SK-N-SH treated with all-trans-retinoic acid at 6 μM for 48 hours (cell line): ENCODE data around the gene SELENON.

Experiments used
- ATAC-seq: fragments of 200-7000 bp; cut with Tn5 transposase; 3 replicates; pipeline ENCODE4 v1.9.1; 2020; ENCODE audit warnings: mild to moderate bottlenecking, moderate library complexity
- CSDC2 ChIP-seq: fragments of 250-450 bp; sonication (Bioruptor Pico); IDR thresholded peaks from 2 replicates; pipeline ENCODE4 v1.5.0; 2020; ENCODE audit warnings: mild to moderate bottlenecking, moderate library complexity
- ESRRG ChIP-seq: fragments of 250-450 bp; sonication (Bioruptor Pico); IDR thresholded peaks from 2 replicates; pipeline ENCODE4 v1.6.1; 2021; ENCODE audit warnings: mild to moderate bottlenecking
- ISL1 ChIP-seq: fragments of 250-450 bp; sonication (Bioruptor Pico); IDR thresholded peaks from 2 replicates; pipeline ENCODE4 v2.1.2; 2022; ENCODE audit warnings: mild to moderate bottlenecking, moderate library complexity
- OSR1 ChIP-seq: fragments of 250-450 bp; sonication (Bioruptor Pico); IDR thresholded peaks from 2 replicates; pipeline ENCODE4 v1.8.0; 2022; ENCODE audit warnings: moderate library complexity, mild to moderate bottlenecking, inconsistent platforms
- PPARA ChIP-seq: fragments of 250-450 bp; sonication (Bioruptor Pico); IDR thresholded peaks from 2 replicates; pipeline ENCODE4 v1.5.0; 2020; ENCODE audit warnings: mild to moderate bottlenecking, borderline replicate concordance
- RARB ChIP-seq: fragments of 250-450 bp; sonication (Bioruptor Pico); IDR thresholded peaks from 2 replicates; pipeline ENCODE4 v1.8.0; 2021; ENCODE audit warnings: mild to moderate bottlenecking, moderate library complexity
- SNAI2 ChIP-seq: fragments of 250-450 bp; sonication (Bioruptor Pico); IDR thresholded peaks from 2 replicates; pipeline ENCODE4 v1.5.0; 2020; ENCODE audit warnings: mild to moderate bottlenecking, moderate library complexity
- TCF4 ChIP-seq: fragments of 250-450 bp; sonication (Bioruptor Pico); IDR thresholded peaks from 2 replicates; pipeline ENCODE4 v1.8.0; 2021; ENCODE audit warnings: mild to moderate bottlenecking, moderate library complexity, borderline replicate concordance
- TOX ChIP-seq: fragments of 250-450 bp; sonication (Bioruptor Pico); IDR thresholded peaks from 2 replicates; pipeline ENCODE4 v1.8.0; 2021; ENCODE audit warnings: mild to moderate bottlenecking, moderate library complexity, borderline replicate concordance
- ZFP30 ChIP-seq: fragments of 450-650 bp; formaldehyde crosslinking; IDR thresholded peaks from 2 replicates; pipeline ENCODE4 v1.5.0; 2022; ENCODE audit warnings: mild to moderate bottlenecking, moderate library complexity
- ZNF565 ChIP-seq: fragments of 450-650 bp; formaldehyde crosslinking; conservative IDR thresholded peaks from 2 replicates; pipeline ENCODE4 v1.5.0; 2020; ENCODE audit warnings: low read depth, mild to moderate bottlenecking, moderate library complexity
- ZNF70 ChIP-seq: fragments of 450-650 bp; formaldehyde crosslinking; IDR thresholded peaks from 2 replicates; pipeline ENCODE4 v1.5.0; 2020; ENCODE audit warnings: mild to moderate bottlenecking, moderate library complexity
- ZNF8 ChIP-seq: fragments of 450-650 bp; formaldehyde crosslinking; IDR thresholded peaks from 2 replicates; pipeline ENCODE4 v1.5.0; 2020; ENCODE audit warnings: mild to moderate bottlenecking, moderate library complexity
- TF ChIP-seq, protein P1 (sequence below): fragments of 250-450 bp; sonication (Bioruptor Pico); IDR thresholded peaks from 2 replicates; pipeline ENCODE4 v1.5.0; 2020; ENCODE audit warnings: mild to moderate bottlenecking, moderate library complexity
- TF ChIP-seq, protein P2 (sequence below): fragments of 250-450 bp; sonication (Bioruptor Pico); IDR thresholded peaks from 2 replicates; pipeline ENCODE4 v1.8.0; 2020; ENCODE audit warnings: mild to moderate bottlenecking, moderate library complexity, borderline replicate concordance
- TF ChIP-seq, protein P3 (sequence below): fragments of 250-450 bp; sonication (Bioruptor Pico); IDR thresholded peaks from 2 replicates; pipeline ENCODE4 v1.8.0; 2021; ENCODE audit warnings: low read depth, mild to moderate bottlenecking, moderate library complexity, borderline replicate concordance
- TF ChIP-seq, protein P4 (sequence below): fragments of 250-450 bp; sonication (Bioruptor Pico); IDR thresholded peaks from 2 replicates; pipeline ENCODE4 v1.5.1; 2021; ENCODE audit warnings: mild to moderate bottlenecking, moderate library complexity
- TF ChIP-seq, protein P5 (sequence below): fragments of 250-450 bp; sonication (Bioruptor Pico); IDR thresholded peaks from 2 replicates; pipeline ENCODE4 v1.5.1; 2020; ENCODE audit warnings: low read depth, mild to moderate bottlenecking, moderate library complexity

SELENON gene

DNA sequence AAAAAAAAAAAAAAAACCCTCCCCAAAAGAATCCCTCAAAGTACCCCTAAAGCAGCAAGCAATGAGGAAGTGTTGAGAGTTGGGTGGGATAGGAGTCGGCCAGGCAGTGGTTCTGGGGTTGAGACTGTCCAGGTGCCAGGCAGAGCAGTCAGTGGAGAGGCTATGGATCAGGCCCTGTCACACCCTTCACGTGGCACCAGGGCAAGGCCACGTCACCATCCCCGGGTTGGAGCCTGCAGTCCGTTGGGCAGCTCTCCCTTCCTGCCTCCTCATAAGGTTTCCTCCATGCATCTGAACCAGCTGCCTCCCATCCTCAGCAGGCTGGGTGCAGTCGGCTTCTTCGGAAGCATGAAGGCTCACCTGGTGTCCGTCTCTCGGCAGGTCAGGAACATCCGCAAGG, 36.5 kb upstream of the SELENON start:
- TF ChIP-seq SNAI2: no peak
- TF ChIP-seq RARB (CRISPR knock-in tag): no peak
- TF ChIP-seq, protein P1, sequence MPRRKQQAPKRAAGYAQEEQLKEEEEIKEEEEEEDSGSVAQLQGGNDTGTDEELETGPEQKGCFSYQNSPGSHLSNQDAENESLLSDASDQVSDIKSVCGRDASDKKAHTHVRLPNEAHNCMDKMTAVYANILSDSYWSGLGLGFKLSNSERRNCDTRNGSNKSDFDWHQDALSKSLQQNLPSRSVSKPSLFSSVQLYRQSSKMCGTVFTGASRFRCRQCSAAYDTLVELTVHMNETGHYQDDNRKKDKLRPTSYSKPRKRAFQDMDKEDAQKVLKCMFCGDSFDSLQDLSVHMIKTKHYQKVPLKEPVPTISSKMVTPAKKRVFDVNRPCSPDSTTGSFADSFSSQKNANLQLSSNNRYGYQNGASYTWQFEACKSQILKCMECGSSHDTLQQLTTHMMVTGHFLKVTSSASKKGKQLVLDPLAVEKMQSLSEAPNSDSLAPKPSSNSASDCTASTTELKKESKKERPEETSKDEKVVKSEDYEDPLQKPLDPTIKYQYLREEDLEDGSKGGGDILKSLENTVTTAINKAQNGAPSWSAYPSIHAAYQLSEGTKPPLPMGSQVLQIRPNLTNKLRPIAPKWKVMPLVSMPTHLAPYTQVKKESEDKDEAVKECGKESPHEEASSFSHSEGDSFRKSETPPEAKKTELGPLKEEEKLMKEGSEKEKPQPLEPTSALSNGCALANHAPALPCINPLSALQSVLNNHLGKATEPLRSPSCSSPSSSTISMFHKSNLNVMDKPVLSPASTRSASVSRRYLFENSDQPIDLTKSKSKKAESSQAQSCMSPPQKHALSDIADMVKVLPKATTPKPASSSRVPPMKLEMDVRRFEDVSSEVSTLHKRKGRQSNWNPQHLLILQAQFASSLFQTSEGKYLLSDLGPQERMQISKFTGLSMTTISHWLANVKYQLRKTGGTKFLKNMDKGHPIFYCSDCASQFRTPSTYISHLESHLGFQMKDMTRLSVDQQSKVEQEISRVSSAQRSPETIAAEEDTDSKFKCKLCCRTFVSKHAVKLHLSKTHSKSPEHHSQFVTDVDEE (CRISPR knock-in tag): no peak
- no peak for TF ChIP-seq ZNF565 (CRISPR knock-in tag)
- TF ChIP-seq, protein P2, sequence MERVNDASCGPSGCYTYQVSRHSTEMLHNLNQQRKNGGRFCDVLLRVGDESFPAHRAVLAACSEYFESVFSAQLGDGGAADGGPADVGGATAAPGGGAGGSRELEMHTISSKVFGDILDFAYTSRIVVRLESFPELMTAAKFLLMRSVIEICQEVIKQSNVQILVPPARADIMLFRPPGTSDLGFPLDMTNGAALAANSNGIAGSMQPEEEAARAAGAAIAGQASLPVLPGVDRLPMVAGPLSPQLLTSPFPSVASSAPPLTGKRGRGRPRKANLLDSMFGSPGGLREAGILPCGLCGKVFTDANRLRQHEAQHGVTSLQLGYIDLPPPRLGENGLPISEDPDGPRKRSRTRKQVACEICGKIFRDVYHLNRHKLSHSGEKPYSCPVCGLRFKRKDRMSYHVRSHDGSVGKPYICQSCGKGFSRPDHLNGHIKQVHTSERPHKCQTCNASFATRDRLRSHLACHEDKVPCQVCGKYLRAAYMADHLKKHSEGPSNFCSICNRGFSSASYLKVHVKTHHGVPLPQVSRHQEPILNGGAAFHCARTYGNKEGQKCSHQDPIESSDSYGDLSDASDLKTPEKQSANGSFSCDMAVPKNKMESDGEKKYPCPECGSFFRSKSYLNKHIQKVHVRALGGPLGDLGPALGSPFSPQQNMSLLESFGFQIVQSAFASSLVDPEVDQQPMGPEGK (CRISPR knock-in tag): no peak
- TF ChIP-seq ESRRG (CRISPR knock-in tag): no peak

DNA sequence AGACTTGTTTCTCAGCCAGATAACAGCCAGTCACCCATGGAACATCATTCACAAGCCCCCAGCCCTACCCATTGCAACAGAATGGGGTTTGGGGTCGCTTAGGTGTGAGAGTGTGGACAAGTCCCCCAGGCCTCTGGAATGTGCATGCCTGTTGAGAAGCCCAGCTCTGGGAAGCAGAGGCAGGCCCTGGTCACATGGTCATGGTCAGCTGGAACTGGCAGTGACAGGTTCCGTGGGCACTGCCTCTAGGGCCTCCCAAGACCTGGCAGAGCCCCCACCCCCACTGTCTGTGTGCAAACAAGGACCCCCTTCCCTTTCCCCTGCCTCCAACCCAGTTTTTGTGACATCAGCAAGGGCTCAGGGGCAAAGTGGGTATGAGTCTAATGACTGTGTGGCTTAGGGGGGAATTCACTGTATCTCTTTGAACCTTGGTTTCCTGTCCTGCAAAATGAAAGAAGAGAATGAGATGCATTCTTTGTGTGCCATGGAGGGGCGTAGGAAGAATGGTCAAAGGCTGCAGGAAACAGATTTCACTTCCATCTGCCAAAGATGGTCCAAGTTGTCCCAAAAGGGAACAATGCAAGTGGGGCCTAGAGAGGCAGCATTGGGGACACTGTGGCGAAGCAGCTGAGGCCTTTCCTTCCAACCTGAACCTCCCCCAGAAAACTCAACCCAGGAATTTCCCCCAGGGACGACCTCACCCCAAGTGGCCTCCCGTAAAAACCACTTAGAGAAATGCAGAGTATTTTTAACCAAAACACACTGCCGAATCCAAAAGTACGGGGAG, 34.7 kb upstream of the SELENON start:
- ATAC-seq: no peak
- TF ChIP-seq ZFP30 (CRISPR knock-in tag): no peak
- TF ChIP-seq, protein P2 (CRISPR knock-in tag): no peak
- no peak for TF ChIP-seq PPARA
- no peak for TF ChIP-seq OSR1 (CRISPR knock-in tag)
- TF ChIP-seq, all 23 proteins: peak for 0

More for the DNA sequence above, 36.5 kb upstream of the SELENON start:
- no peak for ATAC-seq

DNA sequence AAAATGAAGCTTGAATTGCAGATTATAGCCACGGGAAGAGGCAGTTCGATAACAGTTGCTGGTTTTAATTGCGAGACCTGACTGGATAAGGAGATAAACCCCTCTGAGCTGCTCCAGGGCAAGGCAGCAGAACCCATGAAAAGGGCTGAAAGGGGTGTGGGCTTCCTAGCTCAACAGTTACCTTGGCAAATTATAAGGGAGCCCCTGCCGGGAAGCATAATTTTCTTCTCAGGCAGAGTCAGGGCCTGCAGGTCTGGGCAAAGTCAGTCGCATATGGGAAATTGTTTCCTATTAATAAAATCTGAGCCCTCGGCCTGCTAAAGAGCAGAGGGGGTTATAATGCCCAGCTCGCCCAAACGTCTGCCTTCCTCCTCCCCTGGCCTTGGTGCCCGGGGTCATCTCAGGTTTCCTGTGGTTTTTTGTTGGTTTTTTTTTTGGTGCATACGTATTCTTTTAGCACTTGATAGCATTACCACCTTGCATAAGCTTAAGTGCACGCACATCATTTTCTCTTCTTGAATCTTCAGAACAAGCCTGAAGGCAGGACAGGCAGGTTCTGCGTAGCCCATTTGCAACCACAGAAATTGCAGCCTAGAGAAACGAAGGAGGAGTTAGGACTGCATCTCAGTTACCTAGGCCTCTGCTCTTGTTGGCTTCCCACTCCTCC, 33.9 kb upstream of the SELENON start:
- TF ChIP-seq PPARA: no peak
- TF ChIP-seq, protein P3, sequence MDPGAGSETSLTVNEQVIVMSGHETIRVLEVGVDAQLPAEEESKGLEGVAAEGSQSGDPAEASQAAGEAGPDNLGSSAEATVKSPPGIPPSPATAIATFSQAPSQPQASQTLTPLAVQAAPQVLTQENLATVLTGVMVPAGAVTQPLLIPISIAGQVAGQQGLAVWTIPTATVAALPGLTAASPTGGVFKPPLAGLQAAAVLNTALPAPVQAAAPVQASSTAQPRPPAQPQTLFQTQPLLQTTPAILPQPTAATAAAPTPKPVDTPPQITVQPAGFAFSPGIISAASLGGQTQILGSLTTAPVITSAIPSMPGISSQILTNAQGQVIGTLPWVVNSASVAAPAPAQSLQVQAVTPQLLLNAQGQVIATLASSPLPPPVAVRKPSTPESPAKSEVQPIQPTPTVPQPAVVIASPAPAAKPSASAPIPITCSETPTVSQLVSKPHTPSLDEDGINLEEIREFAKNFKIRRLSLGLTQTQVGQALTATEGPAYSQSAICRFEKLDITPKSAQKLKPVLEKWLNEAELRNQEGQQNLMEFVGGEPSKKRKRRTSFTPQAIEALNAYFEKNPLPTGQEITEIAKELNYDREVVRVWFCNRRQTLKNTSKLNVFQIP (CRISPR knock-in tag): no peak
- TF ChIP-seq, protein P4, sequence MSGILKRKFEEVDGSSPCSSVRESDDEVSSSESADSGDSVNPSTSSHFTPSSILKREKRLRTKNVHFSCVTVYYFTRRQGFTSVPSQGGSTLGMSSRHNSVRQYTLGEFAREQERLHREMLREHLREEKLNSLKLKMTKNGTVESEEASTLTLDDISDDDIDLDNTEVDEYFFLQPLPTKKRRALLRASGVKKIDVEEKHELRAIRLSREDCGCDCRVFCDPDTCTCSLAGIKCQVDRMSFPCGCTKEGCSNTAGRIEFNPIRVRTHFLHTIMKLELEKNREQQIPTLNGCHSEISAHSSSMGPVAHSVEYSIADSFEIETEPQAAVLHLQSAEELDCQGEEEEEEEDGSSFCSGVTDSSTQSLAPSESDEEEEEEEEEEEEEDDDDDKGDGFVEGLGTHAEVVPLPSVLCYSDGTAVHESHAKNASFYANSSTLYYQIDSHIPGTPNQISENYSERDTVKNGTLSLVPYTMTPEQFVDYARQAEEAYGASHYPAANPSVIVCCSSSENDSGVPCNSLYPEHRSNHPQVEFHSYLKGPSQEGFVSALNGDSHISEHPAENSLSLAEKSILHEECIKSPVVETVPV: no peak
- TF ChIP-seq, all 23 proteins: peak for 0
- no peak for ATAC-seq

DNA sequence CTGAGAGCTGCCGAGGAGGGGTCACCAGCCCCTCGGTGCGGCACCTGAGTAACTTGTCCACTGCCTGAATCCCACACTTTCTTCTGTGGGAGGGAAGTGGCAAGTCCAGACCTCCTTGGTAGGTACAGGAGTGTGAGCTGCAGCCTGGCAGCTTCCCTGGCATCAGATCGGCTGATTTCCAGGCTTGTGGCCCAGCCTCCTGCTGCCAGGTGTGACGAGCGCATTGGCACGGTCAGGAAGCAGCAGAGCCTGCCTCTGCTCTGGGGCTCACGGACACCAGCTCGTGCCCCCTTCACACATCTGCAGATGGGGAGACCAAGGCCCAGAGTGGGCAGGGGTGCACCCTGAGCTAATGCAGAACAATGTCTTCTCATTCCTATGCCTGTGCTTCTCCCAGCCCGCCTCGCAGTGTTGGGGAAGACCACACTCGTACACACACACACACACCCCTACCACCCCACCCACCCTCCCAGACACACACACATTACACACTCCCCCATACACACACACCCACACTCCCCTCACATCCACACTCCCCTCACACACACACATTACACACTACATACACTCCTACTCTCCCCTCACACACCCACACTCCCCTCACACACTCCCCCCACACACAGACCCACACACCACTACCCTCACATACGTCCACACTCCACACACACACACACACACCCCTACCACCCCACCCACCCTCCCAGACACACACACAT, 33.1 kb upstream of the SELENON start:
- ATAC-seq: no peak
- TF ChIP-seq, protein P1 (CRISPR knock-in tag): no peak
- TF ChIP-seq, protein P5, sequence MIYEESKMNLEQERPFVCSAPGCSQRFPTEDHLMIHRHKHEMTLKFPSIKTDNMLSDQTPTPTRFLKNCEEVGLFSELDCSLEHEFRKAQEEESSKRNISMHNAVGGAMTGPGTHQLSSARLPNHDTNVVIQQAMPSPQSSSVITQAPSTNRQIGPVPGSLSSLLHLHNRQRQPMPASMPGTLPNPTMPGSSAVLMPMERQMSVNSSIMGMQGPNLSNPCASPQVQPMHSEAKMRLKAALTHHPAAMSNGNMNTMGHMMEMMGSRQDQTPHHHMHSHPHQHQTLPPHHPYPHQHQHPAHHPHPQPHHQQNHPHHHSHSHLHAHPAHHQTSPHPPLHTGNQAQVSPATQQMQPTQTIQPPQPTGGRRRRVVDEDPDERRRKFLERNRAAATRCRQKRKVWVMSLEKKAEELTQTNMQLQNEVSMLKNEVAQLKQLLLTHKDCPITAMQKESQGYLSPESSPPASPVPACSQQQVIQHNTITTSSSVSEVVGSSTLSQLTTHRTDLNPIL (CRISPR knock-in tag): no peak
- no peak for TF ChIP-seq SNAI2
- no peak for TF ChIP-seq ZFP30 (CRISPR knock-in tag)
- TF ChIP-seq TCF4 (CRISPR knock-in tag): no peak
- TF ChIP-seq TOX (CRISPR knock-in tag): no peak
- no peak for TF ChIP-seq CSDC2 (CRISPR knock-in tag)
- TF ChIP-seq ZNF8 (CRISPR knock-in tag): no peak
- no peak for TF ChIP-seq ZNF70
- TF ChIP-seq ISL1: no peak
